Natural killer cell treated with Interleukin-12 subunit alpha and Interleukin-12 subunit beta and Interleukin-15 and Interleukin-18, amount 100 ng/mL, for 72 hours (primary cell): ENCODE measurements around the gene TRIO. TPM values are rescaled to one million over a fixed set of nuclear protein-coding genes. Genes with fewer than 3 reads are reported as not detected.

ENCODE experiments used
- ATAC-seq, 2 donors: fragments of 150-1000 bp; cut with Tn5 transposase in 1 of 2; sonication (Bioruptor Pico), chemical (Tn5 transposase) in 1 of 2; 2 replicates each; pipeline ENCODE4 v1.10.0; 2021
- DNase-seq: peaks from one replicate; pipeline ENCODE4 v3.0.0; 2022; ENCODE audit warnings: low spot score
- H3K27ac Mint-ChIP-seq, 2 donors: 1 replicate in 1 of 2; 2 replicates in 1 of 2; pipeline ENCODE4 v1.8.0; 2022; ENCODE audit warnings: mixed read lengths in 2 of 2, mild to moderate bottlenecking in 1 of 2, moderate library complexity in 1 of 2
- H3K27me3 Mint-ChIP-seq, 2 donors: 1 replicate in 1 of 2; 2 replicates in 1 of 2; pipeline ENCODE4 v1.8.0; 2022; ENCODE audit warnings: mixed read lengths in 2 of 2
- H3K36me3 Mint-ChIP-seq: one replicate; pipeline ENCODE4 v1.8.0; 2022; ENCODE audit warnings: mixed read lengths
- H3K4me1 Mint-ChIP-seq, 2 donors: 1 replicate in 1 of 2; 2 replicates in 1 of 2; pipeline ENCODE4 v1.8.0; 2022; ENCODE audit warnings: low read depth in 2 of 2, mixed read lengths in 2 of 2, mild to moderate bottlenecking in 1 of 2
- H3K4me3 Mint-ChIP-seq: one replicate; pipeline ENCODE4 v1.8.0; 2022; ENCODE audit warnings: mixed read lengths
- H3K9me3 Mint-ChIP-seq: 2 replicates; pipeline ENCODE4 v1.8.0; 2022; ENCODE audit warnings: mixed read lengths
- total RNA-seq, 2 donors: library from RNA; stranded (reverse); gene quantifications; one replicate each; pipeline ENCODE4 v1.2.3, GENCODE V29; 2022

TRIO gene
- total RNA-seq, 2 donors from 2014 or later = 40.1 to 70.3 TPM

GRCh38 chr5:14112998-14113652 lies 30.0 kb upstream of the TRIO start:
- Mint-ChIP-seq H3K27me3 (peaks cover 15% of the 10 kb centered on the region in 2 donors), H3K4me1 (peaks cover 18 to 20% of the 10 kb centered on the region in 2 donors), H3K9me3 (peaks cover 3% of the 10 kb centered on the region), H3K27ac (no peak overlapping the region), H3K4me3 (no peak overlapping the region), H3K36me3 (no peaks in the 10 kb centered on the region)
- DNase-seq (no peak), ATAC-seq (no peak)

- peaks cover 2 to 4% of the 10 kb centered on the region in 2 donors for H3K4me1 Mint-ChIP-seq
- H3K9me3 Mint-ChIP-seq = no peaks in the 10 kb centered on the region
- no peaks in the 10 kb centered on the region for H3K36me3 Mint-ChIP-seq
- ATAC-seq (no peak), DNase-seq (no peak)
- no peak overlapping the region for H3K27ac Mint-ChIP-seq
- no peak overlapping the region for H3K4me3 Mint-ChIP-seq
- H3K27me3 Mint-ChIP-seq = peaks cover 7 to 8% of the 10 kb centered on the region in 2 donors
Observed at GRCh38 chr5:14114615-14115251, 28.4 kb upstream of the TRIO start.

- no peak for ATAC-seq
- no peaks in the 10 kb centered on the region for H3K36me3 Mint-ChIP-seq
- no peak for DNase-seq
- H3K27ac Mint-ChIP-seq = no peak overlapping the region
- H3K27me3 Mint-ChIP-seq = peaks cover 5 to 8% of the 10 kb centered on the region in 2 donors
- no peaks in the 10 kb centered on the region for H3K9me3 Mint-ChIP-seq
- H3K4me3 Mint-ChIP-seq = no peak overlapping the region
- no peaks in the 10 kb centered on the region for H3K4me1 Mint-ChIP-seq
Observed at GRCh38 chr5:14115323-14115895, 27.7 kb upstream of the TRIO start.

- no peak for DNase-seq
- Mint-ChIP-seq H3K9me3 (no peaks in the 10 kb centered on the region), H3K36me3 (no peaks in the 10 kb centered on the region), H3K4me1 (no peaks in the 10 kb centered on the region), H3K27ac (no peak overlapping the region), H3K4me3 (no peak overlapping the region), H3K27me3 (peaks cover 5 to 11% of the 10 kb centered on the region in 2 donors)
- no peak for ATAC-seq
Observed at GRCh38 chr5:14118551-14119320, 24.4 kb upstream of the TRIO start.

- ATAC-seq (no peak), DNase-seq (no peak)
- Mint-ChIP-seq H3K36me3 (no peaks in the 10 kb centered on the region), H3K4me1 (no peaks in the 10 kb centered on the region), H3K27me3 (peaks cover under 1 to 6% of the 10 kb centered on the region in 2 donors), H3K9me3 (no peaks in the 10 kb centered on the region), H3K27ac (no peak overlapping the region), H3K4me3 (no peak overlapping the region)
Observed at GRCh38 chr5:14120176-14120575, 23.0 kb upstream of the TRIO start.

GRCh38 chr5:14121552-14121951 lies 21.6 kb upstream of the TRIO start:
- H3K27ac Mint-ChIP-seq = no peak overlapping the region
- ATAC-seq (no peak), DNase-seq (no peak)
- H3K4me1 Mint-ChIP-seq = no peaks in the 10 kb centered on the region
- H3K27me3 Mint-ChIP-seq = peaks cover 0 to 6% of the 10 kb centered on the region in 2 donors
- H3K9me3 Mint-ChIP-seq = no peaks in the 10 kb centered on the region
- H3K36me3 Mint-ChIP-seq = no peaks in the 10 kb centered on the region
- no peak overlapping the region for H3K4me3 Mint-ChIP-seq

- ATAC-seq (no peak), DNase-seq (no peak)
- Mint-ChIP-seq H3K27me3 (peaks cover 0 to 6% of the 10 kb centered on the region in 2 donors), H3K4me1 (no peaks in the 10 kb centered on the region), H3K4me3 (no peak overlapping the region), H3K27ac (no peak overlapping the region), H3K36me3 (no peaks in the 10 kb centered on the region), H3K9me3 (no peaks in the 10 kb centered on the region)
Observed at GRCh38 chr5:14122089-14122488, 21.1 kb upstream of the TRIO start.

- Mint-ChIP-seq H3K27ac (no peak overlapping the region), H3K9me3 (no peaks in the 10 kb centered on the region), H3K4me1 (no peaks in the 10 kb centered on the region), H3K27me3 (peaks cover 0 to 6% of the 10 kb centered on the region in 2 donors), H3K36me3 (no peaks in the 10 kb centered on the region), H3K4me3 (no peak overlapping the region)
- ATAC-seq (no peak), DNase-seq (no peak)
Observed at GRCh38 chr5:14123551-14123950, 19.6 kb upstream of the TRIO start.

- no peaks in the 10 kb centered on the region for H3K4me1 Mint-ChIP-seq
- ATAC-seq (no peak), DNase-seq (no peak)
- peaks cover 0 to 6% of the 10 kb centered on the region in 2 donors for H3K27me3 Mint-ChIP-seq
- H3K4me3 Mint-ChIP-seq = no peak overlapping the region
- no peak overlapping the region for H3K27ac Mint-ChIP-seq
- H3K36me3 Mint-ChIP-seq = no peaks in the 10 kb centered on the region
- H3K9me3 Mint-ChIP-seq = no peaks in the 10 kb centered on the region
Observed at GRCh38 chr5:14123974-14124482, 19.1 kb upstream of the TRIO start.

- Mint-ChIP-seq H3K4me1 (no peaks in the 10 kb centered on the region), H3K4me3 (no peak overlapping the region), H3K27me3 (peaks cover 4 to 6% of the 10 kb centered on the region in 2 donors), H3K9me3 (no peaks in the 10 kb centered on the region), H3K36me3 (no peaks in the 10 kb centered on the region), H3K27ac (no peak overlapping the region)
- ATAC-seq = no peak
- no peak for DNase-seq
Observed at GRCh38 chr5:14125262-14125661, 17.9 kb upstream of the TRIO start.

GRCh38 chr5:14127587-14127986 lies 15.6 kb upstream of the TRIO start:
- DNase-seq = no peak
- Mint-ChIP-seq H3K27me3 (peaks cover 14 to 16% of the 10 kb centered on the region in 2 donors), H3K27ac (no peak overlapping the region)

GRCh38 chr5:14128079-14128478 lies 15.1 kb upstream of the TRIO start:
- Mint-ChIP-seq H3K9me3 (no peaks in the 10 kb centered on the region), H3K36me3 (no peaks in the 10 kb centered on the region), H3K27me3 (peaks cover 14 to 16% of the 10 kb centered on the region in 2 donors), H3K27ac (no peak overlapping the region), H3K4me1 (no peaks in the 10 kb centered on the region), H3K4me3 (no peak overlapping the region)
- no peak for DNase-seq
- ATAC-seq = no peak

More at GRCh38 chr5:14127587-14127986, 15.6 kb upstream of the TRIO start:
- H3K4me3 Mint-ChIP-seq = no peak overlapping the region
- H3K4me1 Mint-ChIP-seq = no peaks in the 10 kb centered on the region
- no peaks in the 10 kb centered on the region for H3K9me3 Mint-ChIP-seq
- ATAC-seq = no peak
- H3K36me3 Mint-ChIP-seq = no peaks in the 10 kb centered on the region

GRCh38 chr5:14129123-14129522 lies 14.0 kb upstream of the TRIO start:
- no peak overlapping the region for H3K4me3 Mint-ChIP-seq
- no peaks in the 10 kb centered on the region for H3K4me1 Mint-ChIP-seq
- H3K9me3 Mint-ChIP-seq = no peaks in the 10 kb centered on the region
- DNase-seq (no peak), ATAC-seq (no peak)
- peaks cover 9 to 16% of the 10 kb centered on the region in 2 donors for H3K27me3 Mint-ChIP-seq
- no peak overlapping the region for H3K27ac Mint-ChIP-seq
- H3K36me3 Mint-ChIP-seq = no peaks in the 10 kb centered on the region
